Stromal cell of bone marrow (primary cell): ENCODE results near the gene MT1HL1.
"Not testable (repeated sequence)": the region's sequence is repeated elsewhere in the genome, so short reads cannot be mapped to it uniquely, and the experiment has no call there.

Source experiments
- DNase-seq: peaks from one replicate; pipeline ENCODE4 v3.0.0-alpha.2; 2012; ENCODE audit warnings: low read depth

Gene MT1HL1

GRCh38 chr1:237016626-237017025 lies 12.4 kb upstream of the MT1HL1 start:
- DNase-seq = no peak

- DNase-seq = no peak
Observed at GRCh38 chr1:237013608-237014007, 9.4 kb upstream of the MT1HL1 start.

GRCh38 chr1:237012788-237013383 lies 8.6 kb upstream of the MT1HL1 start:
- DNase-seq = no peak

GRCh38 chr1:237012361-237012760 lies 8.1 kb upstream of the MT1HL1 start:
- DNase-seq = no peak

- DNase-seq = no peak
Observed at GRCh38 chr1:237011432-237011831, 7.2 kb upstream of the MT1HL1 start.

GRCh38 chr1:237009611-237010010 lies 5.4 kb upstream of the MT1HL1 start:
- no peak for DNase-seq

- no peak for DNase-seq
Observed at GRCh38 chr1:237007147-237007881, 3.1 kb upstream of the MT1HL1 start.

GRCh38 chr1:237005674-237006073 lies 1.4 kb upstream of the MT1HL1 start:
- no peak for DNase-seq

- DNase-seq = no peak
Observed at GRCh38 chr1:237003516-237003915, 725 bp downstream of the MT1HL1 start.

- no peak for DNase-seq
Observed at GRCh38 chr1:237000191-237000590, 4.0 kb downstream of the MT1HL1 start.

- no peak for DNase-seq
Observed at GRCh38 chr1:236998546-236998945, 5.7 kb downstream of the MT1HL1 start.

- no peak for DNase-seq
Observed at GRCh38 chr1:236997882-236998281, 6.4 kb downstream of the MT1HL1 start.

GRCh38 chr1:236997361-236997760 lies 6.9 kb downstream of the MT1HL1 start:
- no peak for DNase-seq

- no peak for DNase-seq
Observed at GRCh38 chr1:236994450-236994849, 9.8 kb downstream of the MT1HL1 start.

- no peak for DNase-seq
Observed at GRCh38 chr1:236992449-236992848, 11.8 kb downstream of the MT1HL1 start.

GRCh38 chr1:236990052-236990445 lies 14.2 kb downstream of the MT1HL1 start:
- DNase-seq = no peak

- DNase-seq = no peak
Observed at GRCh38 chr1:236989290-236990051, 14.8 kb downstream of the MT1HL1 start.

GRCh38 chr1:236983818-236984217 lies 20.4 kb downstream of the MT1HL1 start:
- no peak for DNase-seq

GRCh38 chr1:236982380-236982779 lies 21.9 kb downstream of the MT1HL1 start:
- no peak for DNase-seq

GRCh38 chr1:236981431-236981830 lies 22.8 kb downstream of the MT1HL1 start:
- DNase-seq = not testable (repeated sequence)

- DNase-seq = no peak
Observed at GRCh38 chr1:236980673-236981072, 23.6 kb downstream of the MT1HL1 start.

GRCh38 chr1:236979149-236979900 lies 24.9 kb downstream of the MT1HL1 start:
- no peak for DNase-seq
